Measurements from ENCODE around the gene ZNF101.
A peak's percentile ranks its signal among the peaks of the same experiment; 100 is the strongest.

ZNF101 gene

GRCh38 chr19:19668230-19669012 lies at the start of gene ZNF101:
Gene ZNF101, plus strand, starts transcription at chr19:19668839. Its CDS starts 125 bp downstream, at chr19:19668964.
- DNase-seq (ENCODE audit: low read depth, low spot score): peak; percentile 97

GRCh38 chr19:19619181-19619848 lies 49.3 kb upstream of the ZNF101 start:
- DNase-seq (ENCODE audit: low read depth, low spot score): no peak

- no peak for DNase-seq (ENCODE audit: low read depth, low spot score)
Observed at GRCh38 chr19:19619849-19620210, 48.8 kb upstream of the ZNF101 start.

GRCh38 chr19:19623383-19623782 lies 45.3 kb upstream of the ZNF101 start:
- DNase-seq (ENCODE audit: low read depth, low spot score): no peak

GRCh38 chr19:19624032-19624570 lies 44.5 kb upstream of the ZNF101 start:
- no peak for DNase-seq (ENCODE audit: low read depth, low spot score)

- no peak for DNase-seq (ENCODE audit: low read depth, low spot score)
Observed at GRCh38 chr19:19626516-19627472, 41.8 kb upstream of the ZNF101 start.

- DNase-seq (ENCODE audit: low read depth, low spot score): peak; percentile 66
Observed at GRCh38 chr19:19627621-19628500, 40.8 kb upstream of the ZNF101 start, which contains the start of gene LPAR2. Gene LPAR2, minus strand, starts transcription at chr19:19628220. Its CDS starts 945 bp downstream, at chr19:19627275.

- DNase-seq (ENCODE audit: low read depth, low spot score): peak; percentile 78
Observed at GRCh38 chr19:19628501-19629134, 40.0 kb upstream of the ZNF101 start.

- DNase-seq (ENCODE audit: low read depth, low spot score): no peak
Observed at GRCh38 chr19:19630062-19630414, 38.6 kb upstream of the ZNF101 start.

- no peak for DNase-seq (ENCODE audit: low read depth, low spot score)
Observed at GRCh38 chr19:19630426-19630825, 38.2 kb upstream of the ZNF101 start.

GRCh38 chr19:19631346-19631745 lies 37.3 kb upstream of the ZNF101 start:
- no peak for DNase-seq (ENCODE audit: low read depth, low spot score)

- no peak for DNase-seq (ENCODE audit: low read depth, low spot score)
Observed at GRCh38 chr19:19632661-19633060, 36.0 kb upstream of the ZNF101 start.

GRCh38 chr19:19633711-19634515 lies 34.7 kb upstream of the ZNF101 start:
- no peak for DNase-seq (ENCODE audit: low read depth, low spot score)

- DNase-seq (ENCODE audit: low read depth, low spot score): no peak
Observed at GRCh38 chr19:19634516-19635312, 33.9 kb upstream of the ZNF101 start.

GRCh38 chr19:19635313-19635702 lies 33.3 kb upstream of the ZNF101 start:
- no peak for DNase-seq (ENCODE audit: low read depth, low spot score)

GRCh38 chr19:19636573-19637185 lies 32.0 kb upstream of the ZNF101 start:
- no peak for DNase-seq (ENCODE audit: low read depth, low spot score)

- no peak for DNase-seq (ENCODE audit: low read depth, low spot score)
Observed at GRCh38 chr19:19637186-19637522, 31.5 kb upstream of the ZNF101 start.

GRCh38 chr19:19637523-19638251 lies 31.0 kb upstream of the ZNF101 start:
- peak; percentile 42 for DNase-seq (ENCODE audit: low read depth, low spot score)
